ENCODE results near the gene PPIG.

GRCh38 chr2:169572189-169572588, 12.0 kb upstream of the PPIG start:
- TF ChIP-seq CTCF (IDR thresholded peaks at IDR 0.05), result no peak
- no peak for TF ChIP-seq POLR2AphosphoS5 (IDR thresholded peaks at IDR 0.05)
- TF ChIP-seq POLR2A (IDR thresholded peaks at IDR 0.05), result no peak
- TF ChIP-seq EP300 (IDR thresholded peaks at IDR 0.05), result no peak

All from suprapubic skin (tissue), 4 donors.